ENCODE results near the gene HTD2. TPM values are rescaled to one million over a fixed set of nuclear protein-coding genes. Genes with fewer than 3 reads are reported as not detected.
"Not testable (repeated sequence)": the region's sequence is repeated elsewhere in the genome, so short reads cannot be mapped to it uniquely, and the experiment has no call there.

HTD2 gene
- total RNA-seq (2014; rRNA removed; shearing (Covaris generic)), result 6.8 and 16.3 TPM in 2 replicates

DNA sequence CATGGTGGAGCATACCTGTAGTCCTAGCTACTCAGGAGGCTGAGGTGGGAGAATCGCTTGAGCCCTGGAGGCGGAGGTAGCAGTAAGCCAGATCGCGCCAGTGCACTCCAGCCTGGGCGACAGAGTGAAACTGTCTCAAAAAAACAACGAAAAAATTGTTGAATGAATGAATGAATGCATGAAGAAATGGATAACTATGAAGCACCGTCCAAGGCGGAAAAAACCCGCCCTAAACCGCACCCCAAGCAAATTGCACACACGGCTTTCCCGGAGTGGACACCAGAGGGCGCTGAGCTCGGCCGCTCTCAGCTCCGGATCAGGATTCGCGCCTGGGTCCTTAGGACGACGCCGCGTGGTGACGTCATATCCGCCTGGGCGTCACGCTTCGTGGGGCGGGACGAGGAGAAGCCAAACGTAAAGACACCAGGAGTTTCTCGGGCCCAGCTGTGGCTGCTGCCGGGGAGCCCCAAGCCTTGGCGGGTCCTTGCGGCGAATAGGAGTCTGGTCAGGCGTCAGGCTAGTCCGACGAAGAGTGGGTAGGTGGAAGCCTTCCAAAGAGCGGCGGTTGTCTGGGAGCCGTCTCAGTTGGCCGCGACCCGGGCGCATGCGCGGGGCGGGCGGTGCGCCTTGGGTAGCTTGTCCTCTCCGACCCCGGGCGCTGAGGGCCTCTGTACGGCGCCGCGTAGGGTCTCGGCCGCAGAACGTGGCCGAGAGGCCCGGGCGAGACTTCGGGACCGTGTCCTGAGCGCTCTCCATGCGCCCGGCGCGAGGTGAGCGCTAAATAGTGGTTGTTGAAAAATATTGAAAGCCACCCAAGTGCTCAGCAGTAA lies at the start of gene HTD2, which contains the start of gene RPP14:
Gene HTD2 (plus strand): TSS at position 639 of the 830 bp plus-strand sequence. CDS start 11,094 bp downstream, outside the sequence.
Gene RPP14 (plus strand): TSS at position 364 of the 830 bp plus-strand sequence. CDS start 4,085 bp downstream, outside the sequence.
- Histone ChIP-seq H3K9me3 (replicated peaks) (no peaks in the 10 kb centered on the region), H3K4me1 (replicated peaks) (peaks cover 4% of the 10 kb centered on the region), H3K27ac (peak within 1 kb of the TSS; percentile 95), H3K36me3 (peaks cover 32% of the 10 kb centered on the region), H3K27me3 (replicated peaks) (no peaks in the 10 kb centered on the region), H3K4me3 (peak within 1 kb of the TSS; percentile 79)
- DNase-seq (ENCODE audit: low read depth in 1 of 2, low spot score in 2 of 2), result peak; percentile 96 to 97

GRCh38 chr3:58258392-58259055 lies 47.8 kb upstream of the HTD2 start:
- peaks cover 13% of the 10 kb centered on the region for H3K4me1 ChIP-seq (replicated peaks)
- DNase-seq (ENCODE audit: low read depth in 1 of 2, low spot score in 2 of 2), result no peak
- no peak overlapping the region for H3K27ac ChIP-seq
- H3K36me3 ChIP-seq, result no peaks in the 10 kb centered on the region
- no peak overlapping the region for H3K4me3 ChIP-seq
- H3K9me3 ChIP-seq (replicated peaks), result no peaks in the 10 kb centered on the region
- no peaks in the 10 kb centered on the region for H3K27me3 ChIP-seq (replicated peaks)

GRCh38 chr3:58260261-58260731 lies 46.0 kb upstream of the HTD2 start:
- Histone ChIP-seq H3K27me3 (replicated peaks) (no peaks in the 10 kb centered on the region), H3K27ac (no peak overlapping the region), H3K4me3 (no peak overlapping the region), H3K36me3 (no peaks in the 10 kb centered on the region), H3K9me3 (replicated peaks) (no peaks in the 10 kb centered on the region), H3K4me1 (replicated peaks) (peaks cover 13% of the 10 kb centered on the region)
- DNase-seq (ENCODE audit: low read depth in 1 of 2, low spot score in 2 of 2), result peak; percentile 39 to 51

- DNase-seq (ENCODE audit: low read depth in 1 of 2, low spot score in 2 of 2), result no peak
Measured at GRCh38 chr3:58260733-58261132, 45.6 kb upstream of the HTD2 start.

DNA sequence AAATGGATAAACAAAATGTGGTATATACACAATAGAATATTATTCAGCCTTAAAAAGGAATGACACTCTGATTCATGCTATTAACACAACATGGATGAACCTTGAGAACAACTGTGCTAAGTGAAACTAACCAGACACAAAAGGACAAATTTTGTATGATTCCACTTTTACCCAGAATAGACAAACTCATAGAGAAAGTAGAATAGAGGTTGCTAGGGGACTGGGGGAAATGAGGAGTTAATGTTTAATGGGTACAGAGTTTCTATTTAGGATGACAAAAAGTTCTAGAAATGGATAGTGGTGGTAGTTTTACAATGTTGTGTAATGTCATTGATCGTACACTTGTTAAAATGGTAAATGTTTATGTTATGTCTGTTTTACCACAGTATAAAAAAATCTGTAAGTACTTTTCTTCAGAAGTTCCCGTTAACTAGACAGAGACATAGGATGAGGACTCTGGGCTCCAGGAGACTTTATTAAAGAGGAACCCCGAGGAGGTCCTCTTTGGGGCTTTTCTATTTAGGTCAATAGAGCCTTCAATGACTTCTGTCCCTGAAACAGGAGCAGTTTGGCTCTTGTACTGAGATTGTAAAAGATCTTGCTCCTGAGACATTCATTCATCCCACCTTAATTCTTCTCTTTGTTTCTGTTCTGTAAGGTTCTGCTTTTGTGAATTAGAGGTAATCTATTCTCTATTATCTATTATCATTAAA lies 44.2 kb upstream of the HTD2 start:
- H3K4me1 ChIP-seq (replicated peaks), result peaks cover 13% of the 10 kb centered on the region
- no peaks in the 10 kb centered on the region for H3K36me3 ChIP-seq
- H3K27ac ChIP-seq, result no peak overlapping the region
- H3K9me3 ChIP-seq (replicated peaks), result no peaks in the 10 kb centered on the region
- no peak overlapping the region for H3K4me3 ChIP-seq
- no peak for DNase-seq (ENCODE audit: low read depth in 1 of 2, low spot score in 2 of 2)
- H3K27me3 ChIP-seq (replicated peaks), result no peaks in the 10 kb centered on the region

More at GRCh38 chr3:58260733-58261132, 45.6 kb upstream of the HTD2 start:
- Histone ChIP-seq H3K27me3 (replicated peaks) (no peaks in the 10 kb centered on the region), H3K9me3 (replicated peaks) (no peaks in the 10 kb centered on the region), H3K36me3 (no peaks in the 10 kb centered on the region), H3K4me3 (no peak overlapping the region), H3K27ac (no peak overlapping the region), H3K4me1 (replicated peaks) (peaks cover 13% of the 10 kb centered on the region)

- no peak for DNase-seq (ENCODE audit: low read depth in 1 of 2, low spot score in 2 of 2)
- no peak overlapping the region for H3K4me3 ChIP-seq
- no peaks in the 10 kb centered on the region for H3K9me3 ChIP-seq (replicated peaks)
- no peaks in the 10 kb centered on the region for H3K27me3 ChIP-seq (replicated peaks)
- no peaks in the 10 kb centered on the region for H3K36me3 ChIP-seq
- no peak overlapping the region for H3K27ac ChIP-seq
- no peaks in the 10 kb centered on the region for H3K4me1 ChIP-seq (replicated peaks)
Measured at GRCh38 chr3:58266577-58266976, 39.7 kb upstream of the HTD2 start.

GRCh38 chr3:58267543-58267942 lies 38.8 kb upstream of the HTD2 start:
- not testable (repeated sequence) for H3K27ac ChIP-seq; H3K4me3 ChIP-seq; H3K27me3 ChIP-seq (replicated peaks); DNase-seq (ENCODE audit: low read depth in 1 of 2, low spot score in 2 of 2); H3K4me1 ChIP-seq (replicated peaks); H3K9me3 ChIP-seq (replicated peaks); H3K36me3 ChIP-seq

GRCh38 chr3:58269356-58269755 lies 37.0 kb upstream of the HTD2 start:
- no peak overlapping the region for H3K4me3 ChIP-seq
- no peak for DNase-seq (ENCODE audit: low read depth in 1 of 2, low spot score in 2 of 2)
- no peak overlapping the region for H3K27ac ChIP-seq
- H3K36me3 ChIP-seq, result no peaks in the 10 kb centered on the region
- H3K4me1 ChIP-seq (replicated peaks), result peaks cover 8% of the 10 kb centered on the region
- H3K27me3 ChIP-seq (replicated peaks), result no peaks in the 10 kb centered on the region
- H3K9me3 ChIP-seq (replicated peaks), result no peaks in the 10 kb centered on the region

- Histone ChIP-seq H3K27ac (no peak overlapping the region), H3K4me1 (replicated peaks) (peaks cover 8% of the 10 kb centered on the region), H3K36me3 (no peaks in the 10 kb centered on the region), H3K9me3 (replicated peaks) (no peaks in the 10 kb centered on the region), H3K4me3 (no peak overlapping the region), H3K27me3 (replicated peaks) (no peaks in the 10 kb centered on the region)
- DNase-seq (ENCODE audit: low read depth in 1 of 2, low spot score in 2 of 2), result no peak
Measured at GRCh38 chr3:58270485-58270884, 35.8 kb upstream of the HTD2 start.

DNA sequence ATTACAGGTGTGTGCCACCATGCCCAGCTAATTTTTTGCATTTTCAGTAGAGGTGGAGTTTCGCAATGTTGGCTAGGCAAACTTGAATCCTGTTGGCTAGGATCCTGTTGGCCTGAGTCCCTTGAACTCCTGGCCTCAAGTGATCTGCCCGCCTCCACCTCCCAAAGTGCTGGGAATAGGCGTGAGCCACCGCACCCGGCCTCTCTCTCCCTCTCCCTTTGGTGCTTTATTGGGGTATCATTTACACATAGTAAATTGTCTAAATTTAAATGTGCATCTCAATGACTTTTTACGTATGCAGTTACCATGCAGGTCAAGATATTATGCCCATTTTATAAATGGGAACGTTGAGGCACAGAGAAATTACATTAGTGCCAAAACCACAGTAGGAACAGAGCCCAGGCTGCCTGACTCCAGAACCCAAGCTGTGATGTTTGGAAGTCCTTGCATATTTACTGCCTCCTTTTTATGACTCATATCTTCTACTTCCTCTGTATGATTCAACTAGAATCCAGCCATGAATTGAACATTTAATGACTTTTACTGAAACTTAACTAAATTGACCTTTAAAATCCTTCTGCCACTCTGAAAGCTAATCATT lies 34.3 kb upstream of the HTD2 start:
- Histone ChIP-seq H3K4me1 (replicated peaks) (peaks cover 8% of the 10 kb centered on the region), H3K4me3 (no peak overlapping the region), H3K27ac (peak overlapping the region; percentile 31)

DNA sequence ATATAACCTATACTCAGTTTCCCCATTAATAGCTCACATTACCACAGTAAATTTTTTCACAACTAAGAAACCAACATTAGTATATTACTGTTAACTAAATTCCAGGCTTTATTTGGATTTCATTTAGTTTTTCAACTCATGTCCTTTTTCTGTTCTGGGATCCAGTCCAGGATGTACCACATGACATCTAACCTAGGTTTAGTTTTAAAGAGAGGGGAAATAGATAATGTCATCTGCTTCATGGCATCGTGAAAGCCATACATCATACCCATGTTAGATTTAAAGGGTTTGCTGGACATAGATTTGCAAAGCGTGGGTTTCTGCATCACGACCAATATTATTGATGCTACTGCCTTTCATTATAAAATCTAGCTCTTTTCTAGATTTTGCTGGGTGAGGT lies 33.4 kb upstream of the HTD2 start:
- Histone ChIP-seq H3K9me3 (replicated peaks) (no peaks in the 10 kb centered on the region), H3K4me3 (no peak overlapping the region), H3K27ac (no peak overlapping the region), H3K36me3 (no peaks in the 10 kb centered on the region), H3K27me3 (replicated peaks) (no peaks in the 10 kb centered on the region), H3K4me1 (replicated peaks) (peaks cover 8% of the 10 kb centered on the region)
- no peak for DNase-seq (ENCODE audit: low read depth in 1 of 2, low spot score in 2 of 2)

More for the DNA sequence above, 34.3 kb upstream of the HTD2 start:
- Histone ChIP-seq H3K36me3 (no peaks in the 10 kb centered on the region), H3K9me3 (replicated peaks) (no peaks in the 10 kb centered on the region), H3K27me3 (replicated peaks) (no peaks in the 10 kb centered on the region)
- peak; percentile 28 to 62 for DNase-seq (ENCODE audit: low read depth in 1 of 2, low spot score in 2 of 2)

GRCh38 chr3:58273362-58273761 lies 33.0 kb upstream of the HTD2 start:
- not testable (repeated sequence) for H3K27ac ChIP-seq; H3K4me1 ChIP-seq (replicated peaks); H3K4me3 ChIP-seq; H3K9me3 ChIP-seq (replicated peaks); DNase-seq (ENCODE audit: low read depth in 1 of 2, low spot score in 2 of 2); H3K27me3 ChIP-seq (replicated peaks); H3K36me3 ChIP-seq

DNA sequence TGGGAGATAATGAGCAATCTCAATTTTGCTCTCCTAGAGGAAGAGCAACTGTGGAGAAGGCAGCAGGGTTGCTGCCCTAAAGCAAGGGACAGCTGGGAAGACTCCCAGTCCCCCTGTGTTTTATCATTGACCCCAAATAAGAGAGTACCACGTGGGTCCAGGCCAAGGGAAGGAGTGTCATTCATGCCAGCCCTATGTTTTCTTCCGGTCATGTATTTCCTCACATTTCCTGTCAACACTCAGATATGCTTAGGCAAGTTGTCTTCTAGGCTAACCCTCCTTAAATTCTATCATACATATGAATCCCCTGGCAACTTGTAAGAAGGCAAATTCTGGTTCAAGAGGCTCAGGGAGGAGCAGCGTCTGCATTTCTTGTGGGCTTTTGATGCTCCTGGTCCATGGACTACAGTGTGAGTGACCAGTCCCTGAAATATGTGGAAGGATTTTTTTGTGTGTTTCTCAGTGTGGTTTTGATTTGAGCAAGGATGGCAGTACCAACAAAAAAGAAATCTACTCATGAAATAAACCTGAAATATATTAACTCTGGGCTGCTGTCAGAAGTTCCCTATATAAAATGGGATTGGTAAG lies 32.2 kb upstream of the HTD2 start:
- no peak for DNase-seq (ENCODE audit: low read depth in 1 of 2, low spot score in 2 of 2)
- H3K9me3 ChIP-seq (replicated peaks), result no peaks in the 10 kb centered on the region

More for the DNA sequence above, 32.2 kb upstream of the HTD2 start:
- H3K36me3 ChIP-seq, result no peaks in the 10 kb centered on the region
- H3K4me3 ChIP-seq, result no peak overlapping the region
- H3K27ac ChIP-seq, result no peak overlapping the region
- peaks cover 8% of the 10 kb centered on the region for H3K4me1 ChIP-seq (replicated peaks)
- H3K27me3 ChIP-seq (replicated peaks), result no peaks in the 10 kb centered on the region
